GM20000 (cell line): ENCODE data around the gene ANKLE1.

Source experiments
- DNase-seq: peaks from one replicate; pipeline ENCODE4 v3.0.0; 2012; ENCODE audit warnings: low spot score
- TF ChIP-seq, protein P1 (sequence below): IDR thresholded peaks from 2 replicates; pipeline ENCODE4 v1.5.1; 2012; ENCODE audit warnings: mild to moderate bottlenecking, control low read depth; ENCODE audit errors: extremely low read depth, missing control alignments

Gene ANKLE1

DNA sequence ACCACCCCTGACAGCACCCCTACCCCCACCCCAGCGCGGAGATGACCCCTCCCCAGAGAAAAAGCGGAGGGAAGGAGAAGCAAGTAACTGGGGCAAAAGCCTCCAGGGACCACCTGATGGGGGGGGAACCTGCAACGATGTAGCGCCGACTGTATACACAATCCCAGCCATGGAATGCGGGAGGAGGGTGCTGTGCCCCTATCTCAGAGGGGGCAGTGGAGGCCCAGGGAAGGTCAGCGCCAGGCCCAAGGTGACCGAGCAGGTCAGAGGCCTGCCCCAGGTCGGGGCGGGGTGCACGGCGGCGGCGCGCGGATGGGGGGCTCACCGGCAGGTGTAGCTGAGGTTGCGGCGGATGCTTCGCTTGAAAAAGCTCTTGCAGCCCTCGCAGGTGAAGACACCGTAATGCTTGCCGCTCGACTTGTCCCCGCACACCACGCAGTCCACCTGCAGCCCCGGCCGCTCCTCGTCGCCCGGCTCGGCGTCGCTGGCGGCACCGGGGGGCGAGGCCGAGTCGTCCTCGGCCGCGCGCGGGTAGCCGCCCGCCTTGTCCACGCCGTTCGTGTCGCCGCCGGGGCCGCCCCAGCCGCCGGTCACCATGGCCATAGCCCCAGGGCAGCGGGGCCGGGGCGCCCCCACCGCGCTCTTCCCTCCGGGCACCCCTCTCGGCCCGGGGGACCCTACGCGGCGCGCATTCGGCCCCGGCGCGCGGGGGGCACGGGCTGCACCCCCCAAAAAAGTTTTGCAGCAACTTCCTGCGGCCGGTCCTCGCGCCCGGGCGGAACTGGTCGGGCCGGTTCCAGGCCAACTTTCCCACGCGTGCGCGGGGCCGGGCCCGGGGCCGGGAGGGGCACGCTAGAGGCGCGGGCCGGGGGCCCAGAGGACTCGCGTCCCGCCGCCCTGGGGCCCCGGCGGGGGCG lies 36.8 kb upstream of the ANKLE1 start:
- no peak for DNase-seq
- TF ChIP-seq, protein P1, sequence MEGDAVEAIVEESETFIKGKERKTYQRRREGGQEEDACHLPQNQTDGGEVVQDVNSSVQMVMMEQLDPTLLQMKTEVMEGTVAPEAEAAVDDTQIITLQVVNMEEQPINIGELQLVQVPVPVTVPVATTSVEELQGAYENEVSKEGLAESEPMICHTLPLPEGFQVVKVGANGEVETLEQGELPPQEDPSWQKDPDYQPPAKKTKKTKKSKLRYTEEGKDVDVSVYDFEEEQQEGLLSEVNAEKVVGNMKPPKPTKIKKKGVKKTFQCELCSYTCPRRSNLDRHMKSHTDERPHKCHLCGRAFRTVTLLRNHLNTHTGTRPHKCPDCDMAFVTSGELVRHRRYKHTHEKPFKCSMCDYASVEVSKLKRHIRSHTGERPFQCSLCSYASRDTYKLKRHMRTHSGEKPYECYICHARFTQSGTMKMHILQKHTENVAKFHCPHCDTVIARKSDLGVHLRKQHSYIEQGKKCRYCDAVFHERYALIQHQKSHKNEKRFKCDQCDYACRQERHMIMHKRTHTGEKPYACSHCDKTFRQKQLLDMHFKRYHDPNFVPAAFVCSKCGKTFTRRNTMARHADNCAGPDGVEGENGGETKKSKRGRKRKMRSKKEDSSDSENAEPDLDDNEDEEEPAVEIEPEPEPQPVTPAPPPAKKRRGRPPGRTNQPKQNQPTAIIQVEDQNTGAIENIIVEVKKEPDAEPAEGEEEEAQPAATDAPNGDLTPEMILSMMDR = no peak

DNA sequence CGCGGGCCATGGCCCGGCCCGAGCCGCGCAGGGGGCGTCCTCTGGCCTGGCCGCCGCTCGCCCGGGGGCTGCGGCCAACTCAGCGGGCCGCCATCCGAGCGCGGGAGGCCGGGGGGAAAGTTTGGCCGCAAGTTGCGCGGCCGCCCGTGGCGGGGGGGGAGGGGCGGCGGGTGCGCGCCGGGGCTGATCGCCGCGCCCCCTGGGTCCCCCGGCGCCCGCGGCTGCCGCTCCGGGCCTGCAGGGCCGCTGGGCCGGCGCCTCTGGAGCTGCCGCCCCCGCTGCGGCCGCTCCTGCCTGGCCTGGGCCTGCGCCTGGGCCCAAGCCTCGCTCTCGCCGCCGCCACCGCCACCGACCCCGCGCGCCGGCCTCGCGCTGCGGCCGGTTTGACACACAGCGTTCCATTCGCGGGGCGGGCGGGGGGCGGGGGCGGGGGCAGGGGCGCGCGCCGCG lies 36.1 kb upstream of the ANKLE1 start, which contains the start of gene NR2F6:
TSS of gene NR2F6 (minus strand) at position 385 of the 450 bp plus-strand sequence. CDS start 699 bp downstream, outside the sequence.
- DNase-seq = no peak

DNA sequence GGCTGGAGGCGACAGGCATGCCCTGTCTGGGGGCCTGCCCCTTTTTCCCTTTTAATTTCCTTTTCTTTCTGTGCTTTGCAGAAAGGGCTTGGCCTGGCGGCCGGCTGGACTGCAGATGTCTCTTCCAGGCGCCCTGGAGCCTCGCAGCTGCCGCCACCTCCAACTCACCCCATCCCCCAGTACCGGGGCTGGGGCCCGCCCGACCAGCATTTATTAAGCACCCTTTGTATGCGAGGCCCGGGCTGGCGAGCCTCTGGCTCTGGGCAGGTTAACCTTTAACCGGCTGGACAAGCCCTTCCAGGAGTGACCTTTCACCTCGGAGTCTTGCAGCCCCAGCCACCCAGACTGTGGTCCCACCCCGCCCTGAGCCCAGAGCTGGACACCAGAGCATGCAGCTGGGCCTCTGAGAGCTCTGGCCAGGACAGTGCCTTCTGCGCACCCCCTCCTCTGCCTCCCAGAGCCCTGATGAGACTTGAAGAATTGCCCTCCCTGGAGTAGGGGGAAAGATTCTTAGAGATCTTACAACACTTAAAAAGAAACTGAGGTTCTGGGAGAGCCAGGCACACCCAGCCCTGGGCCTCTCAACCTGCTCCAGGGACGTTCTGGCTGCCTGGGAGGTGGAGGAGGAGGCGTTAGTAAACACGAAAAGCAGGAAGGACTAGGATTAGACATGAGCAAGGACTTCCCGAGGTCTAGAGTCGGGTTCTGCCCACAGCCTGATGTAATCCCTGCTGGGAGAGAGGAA lies 34.8 kb upstream of the ANKLE1 start:
- TF ChIP-seq, protein P1 = no peak
- no peak for DNase-seq

More for the DNA sequence above, 36.1 kb upstream of the ANKLE1 start, which contains the start of gene NR2F6:
- TF ChIP-seq, protein P1 = no peak

DNA sequence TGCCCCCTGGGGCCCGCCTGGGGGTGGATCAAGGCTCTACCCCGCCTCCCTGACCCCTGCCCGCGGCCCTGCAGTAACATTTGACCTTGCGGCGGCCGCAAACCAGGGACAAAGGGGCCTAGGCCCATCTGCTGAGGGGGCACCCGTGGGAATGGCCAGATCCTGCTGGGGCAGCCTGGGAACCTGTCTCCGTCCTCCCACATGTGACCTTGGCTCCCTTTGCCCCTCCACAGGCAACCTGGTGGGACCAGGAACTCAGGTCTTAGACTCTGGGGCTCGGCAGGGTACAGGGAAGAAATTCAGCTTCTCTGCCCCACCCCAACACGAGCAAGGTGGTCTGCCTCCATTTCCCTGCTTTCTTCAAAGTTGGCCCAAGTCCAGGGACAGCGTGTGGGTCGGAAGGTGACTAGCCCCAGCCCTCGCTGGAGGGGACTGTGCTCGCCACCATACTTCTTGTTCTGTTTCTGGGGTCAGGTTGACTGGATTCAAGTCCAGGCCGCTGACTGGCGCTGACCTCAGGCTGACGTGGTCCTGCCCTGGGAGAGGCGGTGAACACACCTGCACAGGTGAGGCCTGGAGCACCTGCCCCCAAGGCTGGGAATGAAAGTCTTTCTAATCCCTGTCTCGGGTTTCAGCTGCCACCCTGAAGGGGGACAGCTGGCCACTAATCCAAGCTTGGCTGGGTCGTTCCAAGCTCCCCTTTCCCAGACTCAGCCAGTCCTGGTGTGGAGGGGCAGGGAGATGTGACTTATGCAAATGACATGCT lies 33.5 kb upstream of the ANKLE1 start:
- TF ChIP-seq, protein P1 = no peak
- DNase-seq = no peak

DNA sequence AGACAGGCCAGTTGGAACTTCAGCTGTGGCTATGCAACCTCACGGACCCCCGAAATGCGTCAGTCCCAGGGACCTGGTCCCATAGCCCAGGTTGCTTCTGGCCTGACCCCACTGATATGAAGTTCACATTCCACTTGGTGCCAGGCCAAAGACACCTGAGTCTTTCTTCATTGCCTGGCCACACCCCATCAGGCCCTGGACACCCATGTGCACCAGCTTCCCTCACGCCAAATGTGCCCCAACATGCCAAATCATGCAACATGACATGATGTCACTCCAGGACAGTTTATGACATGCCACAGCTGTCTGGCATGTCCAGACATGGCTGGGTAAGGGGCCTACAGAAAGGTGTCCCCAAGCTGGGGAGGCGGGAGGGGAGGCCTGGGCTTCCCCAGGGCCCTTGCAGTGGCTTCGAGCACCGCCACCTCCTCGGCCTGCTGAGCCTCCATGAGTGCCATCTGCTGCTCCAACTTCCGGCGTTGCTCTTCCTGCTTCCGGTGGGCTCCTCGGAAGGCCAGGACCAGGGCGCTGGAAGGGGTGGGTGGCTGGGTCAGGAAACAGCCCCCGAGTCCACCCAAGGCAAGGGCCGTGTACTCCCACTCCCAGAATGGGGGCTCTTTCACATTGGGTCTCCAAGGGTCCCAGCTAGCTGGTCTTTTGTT lies 31.7 kb upstream of the ANKLE1 start:
- no peak for DNase-seq
- TF ChIP-seq, protein P1 = no peak

DNA sequence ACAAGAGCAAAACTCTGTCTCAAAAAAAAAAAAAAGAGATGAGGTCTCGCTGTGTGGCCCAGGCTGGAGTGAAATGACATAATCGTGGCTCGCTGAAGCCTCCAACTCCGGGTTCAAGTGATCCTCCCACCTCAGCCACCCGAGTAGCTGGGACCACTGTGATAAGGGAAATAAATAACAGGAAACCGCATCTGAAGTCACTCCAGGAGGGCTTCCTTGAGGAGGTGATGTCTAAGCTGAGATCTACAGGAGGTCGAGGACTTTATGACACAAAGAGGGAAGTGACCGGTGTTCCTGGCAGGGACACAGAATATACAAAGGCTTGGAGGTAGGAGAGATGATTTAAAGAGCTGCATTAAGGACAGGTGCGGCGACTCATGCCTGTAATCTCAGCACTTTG lies 27.1 kb upstream of the ANKLE1 start:
- DNase-seq = no peak
- TF ChIP-seq, protein P1 = no peak
